Astrocyte of the cerebellum (primary cell): Measurements from ENCODE around the gene MED13L.

ENCODE experiments used
- DNase-seq: peaks from one replicate; pipeline ENCODE4 v3.0.0-alpha.2; 2011; ENCODE audit warnings: low read depth
- H3K4me3 ChIP-seq: 2 replicates; pipeline ENCODE4 v1.5.1; 2011; ENCODE audit warnings: mild to moderate bottlenecking, low read depth, low read length, moderate library complexity
- CTCF ChIP-seq: IDR thresholded peaks from 2 replicates; pipeline ENCODE4 v1.5.1; 2012; ENCODE audit warnings: low read length, low read depth, moderate library complexity, mild to moderate bottlenecking; ENCODE audit errors: missing control alignments
- in situ Hi-C: cut with HindIII; loops from 2 replicates; pipeline ENCODE4 v1.10.0; 2017; ENCODE audit warnings: low sequenced_read_pairs

The MED13L gene

GRCh38 chr12:116313194-116313927, 35.9 kb upstream of the MED13L start:
- no peak for TF ChIP-seq CTCF
- no peak overlapping the region for H3K4me3 ChIP-seq
- in situ Hi-C loops, result no loop called here
- DNase-seq, result no peak

- DNase-seq, result no peak
- H3K4me3 ChIP-seq, result no peak overlapping the region
- no peak for TF ChIP-seq CTCF
- in situ Hi-C loops, result no loop called here
Observed at GRCh38 chr12:116310082-116310481, 32.6 kb upstream of the MED13L start.

GRCh38 chr12:116309343-116309742, 31.9 kb upstream of the MED13L start:
- no peak overlapping the region for H3K4me3 ChIP-seq
- TF ChIP-seq CTCF, result no peak
- DNase-seq, result no peak
- in situ Hi-C loops, result no loop called here

GRCh38 chr12:116308647-116309046, 31.2 kb upstream of the MED13L start:
- no peak overlapping the region for H3K4me3 ChIP-seq
- in situ Hi-C loops, result no loop called here
- TF ChIP-seq CTCF, result no peak

GRCh38 chr12:116306968-116307367, 29.5 kb upstream of the MED13L start:
- H3K4me3 ChIP-seq, result no peak overlapping the region
- in situ Hi-C loops, result no loop called here
- TF ChIP-seq CTCF, result no peak
- no peak for DNase-seq

More at GRCh38 chr12:116308647-116309046, 31.2 kb upstream of the MED13L start:
- DNase-seq, result no peak

- H3K4me3 ChIP-seq, result no peak overlapping the region
- no peak for TF ChIP-seq CTCF
- in situ Hi-C loops, result no loop called here
- DNase-seq, result no peak
Observed at GRCh38 chr12:116306506-116306905, 29.0 kb upstream of the MED13L start.
